ENCODE measurements around the gene ART5.

DNA sequence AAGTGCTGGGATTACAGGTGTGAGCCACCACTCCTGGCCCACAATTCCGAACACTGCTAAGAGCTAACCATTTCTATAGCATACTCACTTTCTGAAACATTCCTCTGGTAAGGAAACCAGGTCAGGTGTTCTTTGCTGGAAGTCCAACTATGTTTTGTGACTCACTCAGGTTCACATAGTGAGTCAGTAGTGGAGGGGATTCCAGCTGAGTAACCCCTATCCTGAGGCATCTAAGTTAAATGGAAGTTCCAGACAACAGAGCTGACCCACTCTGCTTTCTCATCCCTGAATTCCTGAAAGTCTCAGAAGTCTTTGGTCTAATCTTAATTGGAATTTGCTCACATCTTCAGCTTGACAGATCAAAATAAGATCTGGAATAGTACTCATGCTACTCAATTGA lies 32.4 kb upstream of the ART5 start:
- no peak for TF ChIP-seq POLR2A (IDR thresholded peaks at IDR 0.05; ENCODE audit: low read depth, low read length)
- no peak for TF ChIP-seq POLR2AphosphoS5 (IDR thresholded peaks at IDR 0.05; ENCODE audit: low read depth, low read length)
